Stimulated activated CD4-positive, alpha-beta T cell treated with anti-CD3 and anti-CD28 coated beads, Interleukin-2, amount 100 ng/mL, for 48 hours (primary cell): Measurements from ENCODE around the gene RNF220.
"Not testable (repeated sequence)": the region's sequence is repeated elsewhere in the genome, so short reads cannot be mapped to it uniquely, and the experiment has no call there.

Experiments used
- DNase-seq, 2 donors: peaks; one replicate each; pipeline ENCODE4 v3.0.0-alpha.2; 2020

The RNF220 gene

DNA sequence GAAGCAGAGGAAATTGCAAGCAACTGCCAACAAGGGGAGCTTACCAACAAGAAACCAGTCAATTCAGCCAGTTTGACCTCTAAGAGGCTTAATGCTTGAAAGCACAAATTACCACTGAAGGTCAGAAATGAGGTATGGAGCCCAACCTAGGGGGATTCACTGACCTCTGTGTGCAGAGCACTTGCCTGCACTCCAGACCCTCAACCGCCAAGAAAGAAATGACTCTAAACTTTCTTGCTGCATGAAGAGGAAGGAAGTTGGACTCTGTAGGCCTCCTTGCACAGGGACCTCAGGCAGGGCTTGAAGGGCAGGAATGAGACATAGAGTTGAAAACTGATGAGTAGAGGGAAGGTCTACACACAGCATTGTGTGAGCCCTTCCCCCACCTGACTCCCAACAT, 279.5 kb downstream of the RNF220 start:
- no peak for DNase-seq

- DNase-seq: no peak
These were observed 280.2 kb downstream of the RNF220 start for GRCh38 chr1:44685218-44685617.

DNA sequence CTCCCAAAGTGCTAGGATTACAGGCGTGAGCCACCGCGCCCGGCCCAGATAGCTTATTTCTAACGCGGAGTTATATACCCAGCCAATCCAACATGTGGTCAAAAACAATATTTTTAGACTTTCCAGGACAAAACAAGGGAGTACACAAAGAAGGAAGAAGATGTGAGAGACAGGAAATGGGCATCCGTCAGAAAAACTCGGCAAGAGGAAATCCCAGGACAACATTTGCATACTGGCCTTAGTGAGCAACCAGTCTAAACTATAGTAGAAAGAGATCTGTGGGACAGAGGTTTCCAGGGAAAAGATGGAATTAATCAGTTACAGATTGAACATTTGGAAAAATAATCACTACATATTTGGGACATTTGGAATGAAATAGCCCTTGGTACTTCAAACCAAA, 280.8 kb downstream of the RNF220 start:
- no peak for DNase-seq

- no peak for DNase-seq
These were observed 283.8 kb downstream of the RNF220 start for GRCh38 chr1:44688760-44689446.

- DNase-seq: no peak
These were observed 284.4 kb downstream of the RNF220 start for GRCh38 chr1:44689447-44689765.

DNA sequence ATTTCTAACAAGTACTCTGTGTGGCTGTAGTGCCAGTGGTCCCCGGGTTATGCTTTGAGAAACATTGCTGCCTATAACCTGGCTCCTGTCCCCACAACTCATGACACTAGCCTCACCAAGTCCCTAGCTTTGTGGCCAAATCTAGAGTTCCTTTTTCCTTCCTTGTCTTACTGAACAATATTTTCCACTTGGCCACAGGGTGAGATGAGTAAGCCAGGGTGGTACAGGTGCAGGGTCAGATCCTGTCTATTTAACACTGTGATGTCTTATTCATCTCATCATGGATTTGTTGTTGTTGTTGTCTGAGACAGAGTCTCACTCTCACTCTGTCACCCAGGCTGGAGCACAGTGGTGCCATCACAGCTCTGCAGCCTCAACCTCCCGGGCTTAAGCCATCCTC, 288.1 kb downstream of the RNF220 start:
- DNase-seq: no peak

DNA sequence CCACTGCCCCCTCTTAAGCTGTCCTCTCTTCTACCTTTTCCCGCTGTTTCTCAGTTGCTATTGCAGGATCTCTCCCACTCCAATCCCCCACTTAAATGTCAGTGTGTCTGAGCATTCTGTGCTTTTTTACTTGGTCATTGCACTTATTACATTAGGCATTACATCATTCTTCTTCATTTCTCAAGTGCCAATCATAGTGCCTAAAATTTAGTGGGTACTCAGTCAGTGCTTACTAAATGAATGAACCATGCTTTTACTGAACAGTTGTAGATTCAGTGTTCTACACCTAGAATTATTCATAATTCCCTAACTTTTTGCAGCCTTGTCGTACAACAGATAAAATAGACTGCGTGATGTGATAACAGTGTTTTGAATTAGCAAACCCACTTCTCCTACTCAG, 288.8 kb downstream of the RNF220 start:
- no peak for DNase-seq

DNA sequence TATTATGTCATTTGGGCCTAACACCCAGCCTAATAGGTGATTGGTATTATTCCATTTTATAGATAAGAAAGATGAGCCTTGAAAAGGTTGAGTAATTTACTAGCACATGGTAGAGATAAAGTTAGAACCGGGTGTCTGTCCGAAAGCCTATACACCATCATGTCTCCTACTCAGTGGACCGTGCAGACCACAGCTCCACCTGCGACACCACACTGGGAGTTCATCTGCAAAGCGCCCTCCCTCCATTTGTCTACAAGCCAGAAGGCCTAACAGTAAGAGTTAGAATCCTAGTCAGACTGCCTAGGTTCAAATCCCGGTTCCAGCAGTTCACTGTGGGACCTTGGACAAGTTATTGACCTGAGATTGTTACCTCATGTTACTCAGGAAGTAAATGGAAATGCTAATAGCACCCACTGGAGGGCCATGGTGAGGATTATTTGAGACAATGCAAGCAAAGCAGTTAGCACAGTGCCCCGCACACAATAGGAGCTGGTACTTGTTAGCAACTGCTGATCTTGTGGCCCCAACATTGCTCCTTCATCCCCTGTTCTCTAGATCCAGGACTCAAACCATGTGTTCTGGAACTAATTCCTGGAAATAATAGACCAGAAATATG, 289.9 kb downstream of the RNF220 start:
- DNase-seq: no peak

DNA sequence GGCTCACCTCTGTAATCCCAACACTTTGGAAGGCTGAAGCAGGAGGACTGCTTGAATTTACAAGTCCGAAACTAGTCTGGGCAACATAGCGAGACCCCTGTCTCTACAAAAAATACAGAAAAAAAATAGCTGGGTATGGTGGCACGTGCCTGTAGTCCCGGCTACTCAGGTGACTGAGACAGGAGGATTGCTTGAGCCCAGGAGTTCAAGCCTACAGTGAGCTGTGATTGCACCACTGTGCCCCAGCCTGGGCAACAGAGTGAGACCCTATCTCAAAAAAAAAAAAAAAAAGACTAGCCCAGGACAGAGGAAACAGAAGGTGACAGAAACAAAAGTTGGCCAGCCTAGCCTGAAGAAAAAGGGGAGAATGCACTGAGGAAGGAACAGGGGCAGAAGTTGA, 290.6 kb downstream of the RNF220 start:
- DNase-seq: no peak

- DNase-seq: no peak
These were observed 291.0 kb downstream of the RNF220 start for GRCh38 chr1:44696101-44696500.

DNA sequence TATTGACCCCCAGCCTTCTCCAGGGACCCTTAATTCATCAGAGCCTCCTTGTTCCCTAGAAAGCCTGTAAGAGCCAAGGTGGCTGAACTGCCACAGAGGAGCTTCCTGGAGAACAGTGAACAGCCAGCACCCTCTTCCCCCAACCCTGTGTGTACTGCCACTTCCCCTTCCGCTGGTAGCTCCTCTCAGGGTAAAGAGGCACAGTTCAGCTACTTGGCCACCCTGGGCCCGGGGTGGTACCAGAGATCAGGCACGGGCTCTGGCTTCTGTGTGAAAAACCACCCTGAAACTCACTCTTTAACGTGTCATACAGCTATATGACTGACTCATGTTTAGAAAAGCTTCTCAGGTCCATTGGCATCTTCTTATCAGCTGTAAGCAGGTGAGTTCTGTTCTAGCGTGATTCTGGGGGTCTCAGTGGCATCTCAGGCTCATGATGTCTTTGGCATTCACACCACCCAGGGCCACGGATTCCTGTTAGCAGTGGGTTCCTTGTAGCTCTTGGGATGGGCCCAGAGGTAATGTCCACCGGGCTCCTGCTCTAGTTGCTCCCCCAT, 291.8 kb downstream of the RNF220 start:
- no peak for DNase-seq

GRCh38 chr1:44698138-44698537, 293.1 kb downstream of the RNF220 start:
- no peak for DNase-seq

- not testable (repeated sequence) for DNase-seq
These were observed 294.3 kb downstream of the RNF220 start for GRCh38 chr1:44699375-44699774.

DNA sequence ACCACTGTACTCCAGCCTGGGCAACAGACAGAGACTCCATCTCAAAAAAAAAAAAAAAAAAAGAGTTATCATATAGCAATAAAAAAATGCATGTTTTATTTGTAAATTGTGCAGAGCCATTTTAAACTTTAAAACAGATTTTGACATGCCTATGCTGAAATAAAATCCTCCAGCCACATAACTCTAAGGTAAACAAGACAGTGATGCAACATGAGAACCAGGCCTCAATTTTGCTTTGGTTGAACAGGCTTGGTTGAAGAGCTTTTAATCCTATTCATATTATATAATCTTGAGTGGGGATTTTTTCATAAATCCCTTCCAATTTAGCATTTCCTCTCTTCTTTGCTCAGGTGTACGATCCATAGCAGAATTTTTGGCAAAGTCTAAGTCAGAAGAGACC, 295.5 kb downstream of the RNF220 start:
- DNase-seq: no peak

DNA sequence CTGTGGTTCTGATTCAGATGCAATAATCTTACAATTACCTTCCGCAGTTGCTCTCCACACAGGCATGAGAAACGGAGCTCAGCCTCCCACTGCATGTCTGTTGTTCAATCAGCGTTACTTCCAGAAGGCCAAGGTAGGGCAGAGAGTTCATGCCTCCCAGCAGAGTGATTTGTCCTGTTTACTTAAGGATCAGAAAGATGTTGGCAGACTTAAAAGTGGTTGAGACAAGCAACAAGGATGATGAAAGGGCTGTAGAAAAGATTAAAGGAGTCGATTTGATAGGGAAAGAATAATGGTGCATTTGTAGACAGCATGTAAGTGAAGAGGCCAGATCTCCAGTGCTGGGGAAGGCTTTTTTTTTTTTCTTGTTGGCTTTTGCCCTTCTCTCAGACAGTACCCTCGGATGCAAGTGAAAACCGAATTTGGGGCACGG, 296.1 kb downstream of the RNF220 start:
- no peak for DNase-seq
